IMR-90 (cell line): ENCODE data around the gene PRKCE. TPM values are rescaled to one million over a fixed set of nuclear protein-coding genes. Genes with fewer than 3 reads are reported as not detected.
A peak's percentile ranks its signal among the peaks of the same experiment; 100 is the strongest.

Source experiments
- ATAC-seq: fragments of 200-7000 bp; cut with Tn5 transposase; 2 replicates; pipeline ENCODE4 v1.9.1; 2020; ENCODE audit warnings: low read depth, mild to moderate bottlenecking, moderate library complexity
- BruUV-seq: library from RNA; stranded (reverse); fragments of 400-500 nt; replicated peaks from 2 replicates; lab custom pipeline; 2021; lab: Mats Ljungman, UMichigan
- CTCF ChIA-PET: fragments of 300-600 bp; formaldehyde crosslinking; extraction: SDS; loops from one replicate; lab custom pipeline; 2021; ENCODE audit warnings: antibody characterized with exemption; lab: Yijun Ruan, JAX
- POLR2A ChIA-PET: fragments of 300-600 bp; sonication (Branson Sonifier 250); formaldehyde crosslinking; loops from one replicate; lab custom pipeline; 2022; ENCODE audit warnings: antibody characterized with exemption; ENCODE audit not compliant: unreplicated experiment; lab: Charles Lee
- DNase-seq: peaks from one replicate; pipeline ENCODE4 v3.0.0; 2013
- H2AFZ ChIP-seq: replicated peaks from 2 replicates; pipeline ENCODE3; 2013; ENCODE audit warnings: low read length, mild to moderate bottlenecking; ENCODE audit not compliant: poor library complexity
- H2AK5ac ChIP-seq: 2 replicates; pipeline ENCODE4 v1.6.1; 2013; ENCODE audit warnings: low read depth, low read length, inconsistent platforms
- H2AK9ac ChIP-seq: replicated peaks from 2 replicates; pipeline ENCODE3; 2013; ENCODE audit warnings: mild to moderate bottlenecking, low read depth, low read length, moderate library complexity; ENCODE audit not compliant: poor library complexity
- H2BK120ac ChIP-seq: 2 replicates; pipeline ENCODE4 v1.6.1; 2013; ENCODE audit warnings: low read depth, low read length, inconsistent platforms
- H2BK15ac ChIP-seq: 3 replicates; pipeline ENCODE4 v1.6.1; 2013; ENCODE audit warnings: low read depth, low read length, inconsistent platforms
- H2BK20ac ChIP-seq: 2 replicates; pipeline ENCODE4 v1.6.1; 2013; ENCODE audit warnings: low read depth, mild to moderate bottlenecking, inconsistent platforms, low read length, moderate library complexity
- H2BK5ac ChIP-seq: 2 replicates; pipeline ENCODE4 v1.6.1; 2013; ENCODE audit warnings: mild to moderate bottlenecking, low read depth, low read length, inconsistent platforms; ENCODE audit not compliant: poor library complexity, severe bottlenecking
- H3K14ac ChIP-seq: replicated peaks from 2 replicates; pipeline ENCODE4 v1.6.1; 2013; ENCODE audit warnings: low read depth, low read length, inconsistent platforms
- H3K18ac ChIP-seq: 2 replicates; pipeline ENCODE4 v1.6.1; 2013; ENCODE audit warnings: low read depth, low read length, control low read depth
- H3K23ac ChIP-seq: 2 replicates; pipeline ENCODE4 v1.6.1; 2013; ENCODE audit warnings: low read depth, low read length, inconsistent platforms
- H3K27ac ChIP-seq: 2 replicates; pipeline ENCODE4 v1.5.1; 2013; ENCODE audit warnings: mild to moderate bottlenecking, control low read depth, low read length; ENCODE audit not compliant: insufficient read depth
- H3K27me3 ChIP-seq: 2 replicates; pipeline ENCODE4 v1.6.1; 2013; ENCODE audit warnings: low read length; ENCODE audit not compliant: control insufficient read depth, insufficient read depth
- H3K36me3 ChIP-seq: 2 replicates; pipeline ENCODE4 v1.6.1; 2013; ENCODE audit warnings: low read length, mixed read lengths; ENCODE audit not compliant: control insufficient read depth, insufficient read depth
- H3K4ac ChIP-seq: 2 replicates; pipeline ENCODE4 v1.6.1; 2013; ENCODE audit warnings: low read depth, low read length, inconsistent platforms
- H3K4me1 ChIP-seq: 2 replicates; pipeline ENCODE4 v1.6.1; 2013; ENCODE audit warnings: low read length, mixed read lengths; ENCODE audit not compliant: control insufficient read depth, insufficient read depth
- H3K4me2 ChIP-seq: 2 replicates; pipeline ENCODE4 v1.6.1; 2013; ENCODE audit warnings: low read depth, mild to moderate bottlenecking, control low read depth, low read length, moderate library complexity
- H3K4me3 ChIP-seq: 2 replicates; pipeline ENCODE4 v1.5.1; 2013; ENCODE audit warnings: low read depth, mild to moderate bottlenecking, control low read depth, low read length, moderate library complexity; ENCODE audit not compliant: insufficient read depth
- H3K56ac ChIP-seq: 2 replicates; pipeline ENCODE4 v1.6.1; 2013; ENCODE audit warnings: low read length, inconsistent platforms; ENCODE audit not compliant: insufficient read depth; ENCODE audit errors: extremely low read depth
- H3K79me1 ChIP-seq, 2 experiments: 2 replicates each; pipeline ENCODE4 v1.6.1; 2013; ENCODE audit warnings: low read length in 2 of 2, inconsistent platforms in 1 of 2, low read depth in 1 of 2
- H3K9ac ChIP-seq: 2 replicates; pipeline ENCODE4 v1.6.1; 2013; ENCODE audit warnings: low read depth, low read length, control low read depth
- H3K9me1 ChIP-seq: 2 replicates; pipeline ENCODE4 v1.6.1; 2013; ENCODE audit warnings: low read length, inconsistent platforms; ENCODE audit not compliant: insufficient read depth
- H3K9me3 ChIP-seq: 2 replicates; pipeline ENCODE4 v1.6.1; 2013; ENCODE audit warnings: low read length; ENCODE audit not compliant: control insufficient read depth, insufficient read depth
- H4K20me1 ChIP-seq: 2 replicates; pipeline ENCODE4 v1.6.1; 2013; ENCODE audit warnings: low read length, inconsistent platforms; ENCODE audit not compliant: insufficient read depth
- H4K5ac ChIP-seq: 2 replicates; pipeline ENCODE4 v1.6.1; 2013; ENCODE audit warnings: mild to moderate bottlenecking, low read depth, low read length, control low read depth
- H4K8ac ChIP-seq, 2 experiments: 2 replicates each; pipeline ENCODE4 v1.6.1; 2013; ENCODE audit warnings: low read depth in 2 of 2, low read length in 2 of 2, control low read depth in 1 of 2, inconsistent platforms in 1 of 2
- H4K91ac ChIP-seq: 2 replicates; pipeline ENCODE4 v1.6.1; 2013; ENCODE audit warnings: low read depth, low read length, inconsistent platforms; ENCODE audit not compliant: insufficient read depth
- BHLHE40 ChIP-seq: fragments of 150-350 bp; IDR thresholded peaks from 2 replicates; pipeline ENCODE4 v1.6.1; 2016; ENCODE audit warnings: mild to moderate bottlenecking, low read depth, low read length
- CEBPB ChIP-seq: IDR thresholded peaks from 2 replicates; pipeline ENCODE4 v1.6.1; 2012; ENCODE audit warnings: low read depth, low read length, improper control_type of control experiment
- CHD1 ChIP-seq: IDR thresholded peaks from 2 replicates; pipeline ENCODE4 v1.6.1; 2012; ENCODE audit warnings: low read depth, low read length, improper control_type of control experiment
- FOS ChIP-seq: fragments of 150-350 bp; IDR thresholded peaks from 2 replicates; pipeline ENCODE4 v1.6.1; 2016; ENCODE audit warnings: low read depth, low read length
- MAFK ChIP-seq: IDR thresholded peaks from 2 replicates; pipeline ENCODE4 v1.6.1; 2012; ENCODE audit warnings: low read depth, low read length, improper control_type of control experiment
- NFE2L2 ChIP-seq: fragments of 150-350 bp; IDR thresholded peaks from 2 replicates; pipeline ENCODE4 v1.6.1; 2016; ENCODE audit warnings: low read depth, mild to moderate bottlenecking, low read length
- POLR2A ChIP-seq: IDR thresholded peaks from 2 replicates; pipeline ENCODE4 v1.6.1; 2012; ENCODE audit warnings: mild to moderate bottlenecking, low read depth, low read length
- RAD21 ChIP-seq: IDR thresholded peaks from 2 replicates; pipeline ENCODE4 v1.6.1; 2012; ENCODE audit warnings: low read length, improper control_type of control experiment
- RCOR1 ChIP-seq: IDR thresholded peaks from 2 replicates; pipeline ENCODE4 v1.6.1; 2012; ENCODE audit warnings: mild to moderate bottlenecking, low read length, improper control_type of control experiment; ENCODE audit not compliant: insufficient replicate concordance
- WGBS, 2 experiments: methylation state at CpG; one replicate each; pipeline versions ENCODE4 v1.1.5 to v1.1.7; 2013; ENCODE audit warnings: missing lambda C conversion rate in 2 of 2; ENCODE audit not compliant: insufficient read length in 1 of 2; ENCODE audit errors: extremely low coverage in 2 of 2; 5-methylcytosine and 5-hydroxymethylcytosine counted together
- dilution Hi-C: fragments of 300-500 bp; cut with HindIII; formaldehyde crosslinking; loops from one replicate; pipeline ENCODE4 v1.14.3; 2018; ENCODE audit warnings: low sequenced_read_pairs; ENCODE audit not compliant: unreplicated experiment
- in situ Hi-C: fragments of 300-500 bp; cut with MboI; formaldehyde crosslinking; loops from 3 replicates; pipeline ENCODE4 v1.14.3; 2019; ENCODE audit warnings: low sequenced_read_pairs, inconsistent platforms, mixed read lengths
- intact Hi-C: fragments of 100-400 bp; cut with micrococcal nuclease; formaldehyde crosslinking; loops from 2 replicates; pipeline ENCODE4 v1.10.0; 2022
- polyA plus RNA-seq, 3 experiments: library from polyadenylated mRNA; depleted of rRNA; stranded (reverse); fragments of >200 nt; gene quantifications; 2 replicates each; pipeline ENCODE4 v1.2.3, GENCODE V29; 2012; ENCODE audit warnings: low replicate concordance in 1 of 3
- total RNA-seq: library from RNA; depleted of rRNA; stranded (reverse); fragments of >200 nt; gene quantifications from 2 replicates; pipeline ENCODE4 v1.2.3, GENCODE V29; 2012
- TF ChIP-seq, protein P1 (sequence below): fragments of 150-350 bp; IDR thresholded peaks from 2 replicates; pipeline ENCODE4 v1.6.1; 2016; ENCODE audit warnings: low read depth, mild to moderate bottlenecking, low read length, moderate library complexity, borderline replicate concordance

Gene PRKCE
- total and polyA plus RNA-seq, 2 of the 4 experiments (the other 2 are of a cell fraction), result 8.1 to 32.4 TPM

DNA sequence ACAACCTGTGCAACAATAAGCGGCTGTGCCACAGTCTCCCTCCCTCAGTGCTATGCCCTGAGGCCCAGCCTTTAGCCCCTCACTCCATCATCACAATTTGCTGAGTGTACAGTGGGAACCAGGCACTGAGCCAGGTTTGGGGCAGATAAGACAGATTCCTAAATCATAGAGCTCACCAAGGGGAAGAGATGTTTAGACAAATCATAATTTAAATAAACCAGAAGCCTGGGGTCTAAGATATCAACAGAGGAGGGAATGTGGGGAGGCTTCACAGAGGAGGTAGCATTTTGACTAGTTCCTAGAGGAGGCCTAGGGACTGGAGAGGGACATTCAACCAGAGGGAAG lies 506.5 kb downstream of the PRKCE start:
- H3K9me3 ChIP-seq, result no peaks in the 10 kb centered on the region
- H4K5ac ChIP-seq, result no peak overlapping the region
- peaks cover 11% of the 10 kb centered on the region; the same call in 1 of the 2 replicates for H3K36me3 ChIP-seq
- no peak for TF ChIP-seq BHLHE40
- TF ChIP-seq RCOR1, result no peak
- TF ChIP-seq CEBPB, result no peak
- 0 out of 2 replicates have a peak, but pooled peaks have one; percentile 12 for TF ChIP-seq NFE2L2
- TF ChIP-seq RAD21, result no peak
- no peak for TF ChIP-seq POLR2A
- TF ChIP-seq FOS, result no peak
- TF ChIP-seq CHD1, result no peak
- peak; percentile 59 for TF ChIP-seq MAFK
- TF ChIP-seq, protein P1, sequence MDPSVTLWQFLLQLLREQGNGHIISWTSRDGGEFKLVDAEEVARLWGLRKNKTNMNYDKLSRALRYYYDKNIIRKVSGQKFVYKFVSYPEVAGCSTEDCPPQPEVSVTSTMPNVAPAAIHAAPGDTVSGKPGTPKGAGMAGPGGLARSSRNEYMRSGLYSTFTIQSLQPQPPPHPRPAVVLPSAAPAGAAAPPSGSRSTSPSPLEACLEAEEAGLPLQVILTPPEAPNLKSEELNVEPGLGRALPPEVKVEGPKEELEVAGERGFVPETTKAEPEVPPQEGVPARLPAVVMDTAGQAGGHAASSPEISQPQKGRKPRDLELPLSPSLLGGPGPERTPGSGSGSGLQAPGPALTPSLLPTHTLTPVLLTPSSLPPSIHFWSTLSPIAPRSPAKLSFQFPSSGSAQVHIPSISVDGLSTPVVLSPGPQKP, result no peak
- H4K8ac ChIP-seq, result peak overlapping the region in 1 of 2 experiments; percentile 2; a peak in 1 of 4 replicates
- H3K56ac ChIP-seq, result no peak overlapping the region
- H2BK120ac ChIP-seq, result 0 out of 2 replicates have a peak overlapping the region, but pooled peaks have one; percentile 3
- no peak overlapping the region for H3K4me3 ChIP-seq
- in situ Hi-C loops (no loop called here), dilution Hi-C loops (no loop called here), intact Hi-C loops (no loop called here)
- H2BK5ac ChIP-seq, result no peak overlapping the region
- CTCF ChIA-PET, result interaction anchor here (1.2 kb wide), 1 partner anchor 135 kb away, joined by 3 read pairs; no protein-coding TSS in a partner anchor
- DNase-seq, result peak; percentile 75
- H2AK5ac ChIP-seq, result peak overlapping the region; percentile 63
- POLR2A ChIA-PET, result no interaction called here
- no peak overlapping the region for H3K9ac ChIP-seq
- no peak overlapping the region for H2AK9ac ChIP-seq
- 0 out of 2 replicates have a peak overlapping the region, but pooled peaks have one; percentile 26 for H4K91ac ChIP-seq
- BruUV-seq, result no TSS peak
- H3K23ac ChIP-seq, result peak overlapping the region; percentile 29; the same call in 1 of the 2 replicates
- H2BK15ac ChIP-seq, result peak overlapping the region; percentile 58; the same call in 1 of the 3 replicates
- peak overlapping the region; percentile 19; the same call in 1 of the 2 replicates for H3K4me2 ChIP-seq
- H4K20me1 ChIP-seq, result no peaks in the 10 kb centered on the region
- no peak overlapping the region for H3K14ac ChIP-seq
- peaks cover 18% of the 10 kb centered on the region for H3K9me1 ChIP-seq
- H2AFZ ChIP-seq, result no peak overlapping the region
- no peak overlapping the region; the same call in 1 of the 2 replicates for H3K27ac ChIP-seq
- no CpG with 5 or more reads among the region's 1 CpG for WGBS, 2 experiments
- peak overlapping the region; percentile 8; the same call in 1 of the 2 replicates for H3K4ac ChIP-seq
- no peaks in the 10 kb centered on the region for H3K27me3 ChIP-seq
- H2BK20ac ChIP-seq, result 0 out of 2 replicates have a peak overlapping the region, but pooled peaks have one; percentile 22
- no peaks in the 10 kb centered on the region; a peak in 2 of 4 replicates for H3K79me1 ChIP-seq
- peaks cover 14% of the 10 kb centered on the region for H3K4me1 ChIP-seq
- no peak overlapping the region for H3K18ac ChIP-seq
- peak; percentile 84 for ATAC-seq
